Fibroblast of villous mesenchyme (primary cell): ENCODE results near the gene PPP1R1C. TPM values are rescaled to one million over a fixed set of nuclear protein-coding genes. Genes with fewer than 3 reads are reported as not detected.

ENCODE experiments used
- DNase-seq: peaks from one replicate; pipeline ENCODE4 v3.0.0-alpha.2; 2010; ENCODE audit warnings: low read depth
- H3K4me3 ChIP-seq: 2 replicates; pipeline ENCODE4 v1.5.1; 2011; ENCODE audit warnings: low read depth, mild to moderate bottlenecking, low read length
- CTCF ChIP-seq: IDR thresholded peaks from 2 replicates; pipeline ENCODE4 v1.5.1; 2012; ENCODE audit warnings: low read depth, mild to moderate bottlenecking, low read length; ENCODE audit not compliant: insufficient read depth
- total RNA-seq: library from RNA; depleted of rRNA; stranded (reverse); fragments of >200 nt; gene quantifications from 2 replicates; pipeline ENCODE4 v1.2.3, GENCODE V29; 2012

PPP1R1C gene
- 0.32 and 2.2 TPM in 2 replicates for total RNA-seq

- no peak for TF ChIP-seq CTCF
- no peak for DNase-seq
- H3K4me3 ChIP-seq = no peak within 1 kb of the TSS
Measured at GRCh38 chr2:181985632-181986205, at the start of gene PPP1R1C. TSS of gene PPP1R1C (plus strand) at chr2:181985853. CDS start at chr2:181986111, 258 bp downstream.

- H3K4me3 ChIP-seq = no peak overlapping the region
- peak; percentile 33 for DNase-seq
- TF ChIP-seq CTCF = no peak
Measured at GRCh38 chr2:181937473-181937872, 48.2 kb upstream of the PPP1R1C start.

GRCh38 chr2:181943411-181944124 lies 42.1 kb upstream of the PPP1R1C start:
- no peak for TF ChIP-seq CTCF
- no peak overlapping the region for H3K4me3 ChIP-seq
- peak; percentile 12 for DNase-seq

GRCh38 chr2:181944164-181944913 lies 41.3 kb upstream of the PPP1R1C start:
- TF ChIP-seq CTCF = no peak
- H3K4me3 ChIP-seq = no peak overlapping the region
- DNase-seq = no peak

- no peak for TF ChIP-seq CTCF
- no peak for DNase-seq
- H3K4me3 ChIP-seq = no peak overlapping the region
Measured at GRCh38 chr2:181944914-181945291, 40.8 kb upstream of the PPP1R1C start.

GRCh38 chr2:181946444-181947127 lies 39.1 kb upstream of the PPP1R1C start:
- no peak for TF ChIP-seq CTCF
- DNase-seq = peak; percentile 18
- no peak overlapping the region for H3K4me3 ChIP-seq
